ENCODE measurements around the gene DAB1. TPM values are rescaled to one million over a fixed set of nuclear protein-coding genes. Genes with fewer than 3 reads are reported as not detected.

Gene DAB1
- total RNA-seq, 5 donors from 2014 or later (not counting 1 experiment from before 2014, with no cell fraction given): 0.82 to 3.7 (median 1.5) TPM

DNA sequence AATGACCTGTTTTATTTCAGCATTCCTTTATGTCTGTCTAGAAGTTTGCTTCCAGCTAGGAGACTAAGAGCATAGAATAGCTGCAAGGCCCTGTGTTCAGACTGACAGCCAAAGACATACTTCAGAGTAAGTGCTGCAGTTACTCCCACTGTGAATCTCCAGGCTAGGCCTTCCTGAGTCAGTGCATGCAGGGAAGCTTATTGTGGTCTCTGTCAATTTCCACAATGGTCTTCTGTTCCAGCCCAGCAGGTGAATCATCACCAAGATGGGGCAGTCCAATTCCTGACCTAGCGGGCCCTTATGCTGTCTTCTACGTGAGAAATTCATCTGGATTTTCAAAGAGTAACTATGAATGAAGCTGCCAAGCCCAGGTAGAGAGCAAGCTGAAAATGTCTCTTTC, 311.7 kb downstream of the DAB1 start:
- ChIA-PET CTCF (no interaction called here), POLR2A (no interaction called here)
- 91% methylated on average over 2 of the region's 2 CpGs for WGBS (ENCODE audit: insufficient coverage)
- DNase-seq: no peak
- Mint-ChIP-seq H3K36me3 (no peaks in the 10 kb centered on the region), H3K27ac (no peak overlapping the region), H3K4me3 (no peak overlapping the region), H3K9me3 (peaks cover 0 to 3% (median 0%) of the 10 kb centered on the region in 3 donors), H3K4me1 (no peaks in the 10 kb centered on the region), H3K27me3 (peaks cover 0 to 3% of the 10 kb centered on the region in 2 donors)
- no peaks in the 10 kb centered on the region for H3K27me3 ChIP-seq (replicated peaks in 1 of 2; ENCODE audit: control insufficient read depth in 2 of 2, extremely low read depth in 1 of 2, insufficient read depth in 2 of 2, low read length in 1 of 2)
- H3K27ac ChIP-seq (ENCODE audit: low read length): no peak overlapping the region
- H3K9me3 ChIP-seq: no peaks in the 10 kb centered on the region
- ATAC-seq (replicated peaks in 1 of 4): no peak
- no peaks in the 10 kb centered on the region for H3K36me3 ChIP-seq (ENCODE audit: control insufficient read depth in 2 of 2, extremely low read depth in 1 of 2, insufficient read depth in 1 of 2, low read length in 1 of 2)
- H3K4me1 ChIP-seq (ENCODE audit: control insufficient read depth in 1 of 2, extremely low read depth in 1 of 2, insufficient read depth in 2 of 2, low read length in 2 of 2): no peaks in the 10 kb centered on the region
- H3K4me3 ChIP-seq (ENCODE audit: control insufficient read depth in 1 of 2, extremely low read depth in 1 of 2, low read length in 1 of 2): no peak overlapping the region

DNA sequence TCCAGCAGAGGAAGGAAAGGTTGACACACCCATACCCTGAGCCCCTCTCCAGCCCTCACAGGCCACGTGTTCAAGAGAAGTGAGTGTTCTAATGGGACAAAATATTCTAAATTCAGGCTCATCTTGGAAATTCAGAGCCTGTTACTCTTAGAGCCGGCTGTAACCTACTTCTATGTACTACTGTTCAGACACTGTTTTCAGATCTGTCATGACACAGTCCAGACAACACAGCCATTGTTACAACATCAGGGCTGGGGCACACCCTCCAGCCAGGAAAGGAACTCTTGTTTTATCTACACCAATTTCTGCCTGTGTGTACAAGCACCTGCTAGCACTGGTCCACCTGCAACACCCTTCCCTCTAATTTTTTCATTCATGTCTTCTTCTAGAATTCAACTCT, 312.7 kb downstream of the DAB1 start:
- no CpG with 5 or more reads among the region's 2 CpGs for WGBS (ENCODE audit: insufficient coverage)
- H3K4me3 ChIP-seq (ENCODE audit: control insufficient read depth in 1 of 2, extremely low read depth in 1 of 2, low read length in 1 of 2): no peak overlapping the region

DNA sequence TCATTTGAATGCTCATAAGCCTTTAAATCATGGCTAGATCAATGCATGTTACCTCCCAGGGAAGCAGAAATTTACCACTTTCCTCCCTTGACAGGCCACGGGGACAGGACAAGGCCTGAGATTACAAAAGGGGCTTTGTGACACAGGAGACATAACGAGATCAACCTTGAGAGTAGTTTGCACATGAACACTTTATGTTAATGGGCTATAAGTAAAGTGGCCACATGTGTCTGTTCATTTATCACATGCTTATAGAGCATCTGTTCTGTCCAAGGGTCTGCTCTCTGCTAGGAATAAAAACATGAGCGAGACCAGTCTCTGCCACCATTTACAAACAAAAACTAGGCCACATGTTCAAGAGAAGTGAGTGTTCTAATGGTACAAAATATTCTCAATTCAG, 314.0 kb downstream of the DAB1 start:
- ChIA-PET CTCF (no interaction called here), POLR2A (no interaction called here)
- H3K27me3 ChIP-seq (replicated peaks in 1 of 2; ENCODE audit: control insufficient read depth in 2 of 2, extremely low read depth in 1 of 2, insufficient read depth in 2 of 2, low read length in 1 of 2): no peaks in the 10 kb centered on the region
- H3K27ac ChIP-seq (ENCODE audit: low read length): no peak overlapping the region
- Mint-ChIP-seq H3K27me3 (peaks cover 0 to 3% of the 10 kb centered on the region in 2 donors), H3K36me3 (no peaks in the 10 kb centered on the region), H3K9me3 (peaks cover 0 to 3% (median 0%) of the 10 kb centered on the region in 3 donors), H3K4me3 (no peak overlapping the region), H3K27ac (no peak overlapping the region), H3K4me1 (no peaks in the 10 kb centered on the region)
- H3K9me3 ChIP-seq: no peaks in the 10 kb centered on the region
- DNase-seq (no peak), ATAC-seq (replicated peaks in 1 of 4) (no peak)
- no peaks in the 10 kb centered on the region for H3K36me3 ChIP-seq (ENCODE audit: control insufficient read depth in 2 of 2, extremely low read depth in 1 of 2, insufficient read depth in 1 of 2, low read length in 1 of 2)
- H3K4me3 ChIP-seq (ENCODE audit: control insufficient read depth in 1 of 2, extremely low read depth in 1 of 2, low read length in 1 of 2): no peak overlapping the region
- WGBS (ENCODE audit: insufficient coverage): no CpG with 5 or more reads among the region's 3 CpGs
- no peaks in the 10 kb centered on the region for H3K4me1 ChIP-seq (ENCODE audit: control insufficient read depth in 1 of 2, extremely low read depth in 1 of 2, insufficient read depth in 2 of 2, low read length in 2 of 2)

More for the DNA sequence above, 312.7 kb downstream of the DAB1 start:
- Histone ChIP-seq H3K4me1 (ENCODE audit: control insufficient read depth in 1 of 2, extremely low read depth in 1 of 2, insufficient read depth in 2 of 2, low read length in 2 of 2) (no peaks in the 10 kb centered on the region), H3K36me3 (ENCODE audit: control insufficient read depth in 2 of 2, extremely low read depth in 1 of 2, insufficient read depth in 1 of 2, low read length in 1 of 2) (no peaks in the 10 kb centered on the region), H3K9me3 (no peaks in the 10 kb centered on the region), H3K27me3 (replicated peaks in 1 of 2; ENCODE audit: control insufficient read depth in 2 of 2, extremely low read depth in 1 of 2, insufficient read depth in 2 of 2, low read length in 1 of 2) (no peaks in the 10 kb centered on the region), H3K27ac (ENCODE audit: low read length) (no peak overlapping the region)
- H3K4me3 Mint-ChIP-seq: no peak overlapping the region
- H3K27me3 Mint-ChIP-seq: peaks cover 0 to 3% of the 10 kb centered on the region in 2 donors
- CTCF ChIA-PET: no interaction called here
- H3K27ac Mint-ChIP-seq: no peak overlapping the region
- H3K9me3 Mint-ChIP-seq: peaks cover 0 to 3% (median 0%) of the 10 kb centered on the region in 3 donors
- POLR2A ChIA-PET: no interaction called here
- no peaks in the 10 kb centered on the region for H3K4me1 Mint-ChIP-seq
- ATAC-seq (replicated peaks in 1 of 4) (no peak), DNase-seq (no peak)
- H3K36me3 Mint-ChIP-seq: no peaks in the 10 kb centered on the region

DNA sequence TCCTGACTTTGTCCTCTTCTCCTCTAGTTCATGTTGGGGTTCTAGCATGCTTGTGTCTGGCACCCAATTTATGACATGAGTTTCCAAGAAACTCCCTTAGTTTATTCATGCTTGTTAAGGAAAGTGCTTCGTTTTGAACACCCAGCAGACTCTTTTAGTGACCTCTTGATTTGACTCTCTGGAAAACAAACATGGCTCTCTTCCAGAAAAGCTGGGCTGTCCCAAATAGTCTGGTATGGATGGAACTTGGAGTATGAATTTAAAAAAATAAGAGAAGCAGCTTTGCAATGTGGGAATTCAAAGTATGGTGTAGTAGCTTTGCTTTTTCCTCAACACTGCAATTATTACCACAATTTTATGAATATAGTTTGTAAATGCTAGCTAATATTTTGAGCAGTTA, 314.6 kb downstream of the DAB1 start:
- Histone ChIP-seq H3K4me1 (ENCODE audit: control insufficient read depth in 1 of 2, extremely low read depth in 1 of 2, insufficient read depth in 2 of 2, low read length in 2 of 2) (no peaks in the 10 kb centered on the region), H3K4me3 (ENCODE audit: control insufficient read depth in 1 of 2, extremely low read depth in 1 of 2, low read length in 1 of 2) (no peak overlapping the region), H3K36me3 (ENCODE audit: control insufficient read depth in 2 of 2, extremely low read depth in 1 of 2, insufficient read depth in 1 of 2, low read length in 1 of 2) (no peaks in the 10 kb centered on the region), H3K27ac (ENCODE audit: low read length) (no peak overlapping the region), H3K9me3 (no peaks in the 10 kb centered on the region), H3K27me3 (replicated peaks in 1 of 2; ENCODE audit: control insufficient read depth in 2 of 2, extremely low read depth in 1 of 2, insufficient read depth in 2 of 2, low read length in 1 of 2) (no peaks in the 10 kb centered on the region)
- H3K4me1 Mint-ChIP-seq: no peaks in the 10 kb centered on the region
- POLR2A ChIA-PET: no interaction called here
- H3K4me3 Mint-ChIP-seq: no peak overlapping the region
- H3K36me3 Mint-ChIP-seq: no peaks in the 10 kb centered on the region
- 38% methylated on average over 1 of the region's 1 CpG for WGBS (ENCODE audit: insufficient coverage)
- DNase-seq: no peak
- peaks cover 0 to 6% of the 10 kb centered on the region in 2 donors for H3K27me3 Mint-ChIP-seq
- CTCF ChIA-PET: no interaction called here
- ATAC-seq (replicated peaks in 1 of 4): no peak
- peaks cover 0 to 3% (median 0%) of the 10 kb centered on the region in 3 donors for H3K9me3 Mint-ChIP-seq
- H3K27ac Mint-ChIP-seq: no peak overlapping the region

DNA sequence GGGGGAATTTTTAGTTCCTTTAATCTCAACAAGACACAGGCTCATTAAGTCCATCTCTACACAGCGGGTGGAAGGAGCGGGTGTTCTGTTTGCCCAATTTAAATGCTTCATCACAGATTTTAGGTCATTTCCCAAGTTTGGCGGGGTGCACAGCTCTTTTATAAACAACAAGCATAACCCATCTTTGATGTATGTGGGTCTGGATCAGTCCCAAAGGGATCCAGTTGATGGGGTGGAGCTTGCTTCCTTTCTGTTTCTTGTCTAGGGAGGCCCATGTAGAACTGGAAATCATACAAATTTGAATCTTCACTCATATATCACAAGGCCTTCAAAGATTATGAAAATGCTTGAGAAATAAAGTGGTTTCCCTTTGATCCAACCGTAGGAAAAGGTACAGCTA, 317.6 kb downstream of the DAB1 start:
- H3K4me3 Mint-ChIP-seq: no peak overlapping the region
- Histone ChIP-seq H3K9me3 (no peaks in the 10 kb centered on the region), H3K27me3 (replicated peaks in 1 of 2; ENCODE audit: control insufficient read depth in 2 of 2, extremely low read depth in 1 of 2, insufficient read depth in 2 of 2, low read length in 1 of 2) (no peaks in the 10 kb centered on the region), H3K27ac (ENCODE audit: low read length) (no peak overlapping the region), H3K4me1 (ENCODE audit: control insufficient read depth in 1 of 2, extremely low read depth in 1 of 2, insufficient read depth in 2 of 2, low read length in 2 of 2) (no peaks in the 10 kb centered on the region), H3K4me3 (ENCODE audit: control insufficient read depth in 1 of 2, extremely low read depth in 1 of 2, low read length in 1 of 2) (no peak overlapping the region), H3K36me3 (ENCODE audit: control insufficient read depth in 2 of 2, extremely low read depth in 1 of 2, insufficient read depth in 1 of 2, low read length in 1 of 2) (no peaks in the 10 kb centered on the region)
- no CpG with 5 or more reads among the region's 4 CpGs for WGBS (ENCODE audit: insufficient coverage)
- DNase-seq (no peak), ATAC-seq (replicated peaks in 1 of 4) (no peak)
- H3K36me3 Mint-ChIP-seq: no peaks in the 10 kb centered on the region
- peaks cover 0 to 3% (median 0%) of the 10 kb centered on the region in 3 donors for H3K9me3 Mint-ChIP-seq
- POLR2A ChIA-PET: no interaction called here
- CTCF ChIA-PET: no interaction called here
- no peak overlapping the region for H3K27ac Mint-ChIP-seq
- no peaks in the 10 kb centered on the region for H3K4me1 Mint-ChIP-seq
- peaks cover 0 to 12% of the 10 kb centered on the region in 2 donors for H3K27me3 Mint-ChIP-seq

DNA sequence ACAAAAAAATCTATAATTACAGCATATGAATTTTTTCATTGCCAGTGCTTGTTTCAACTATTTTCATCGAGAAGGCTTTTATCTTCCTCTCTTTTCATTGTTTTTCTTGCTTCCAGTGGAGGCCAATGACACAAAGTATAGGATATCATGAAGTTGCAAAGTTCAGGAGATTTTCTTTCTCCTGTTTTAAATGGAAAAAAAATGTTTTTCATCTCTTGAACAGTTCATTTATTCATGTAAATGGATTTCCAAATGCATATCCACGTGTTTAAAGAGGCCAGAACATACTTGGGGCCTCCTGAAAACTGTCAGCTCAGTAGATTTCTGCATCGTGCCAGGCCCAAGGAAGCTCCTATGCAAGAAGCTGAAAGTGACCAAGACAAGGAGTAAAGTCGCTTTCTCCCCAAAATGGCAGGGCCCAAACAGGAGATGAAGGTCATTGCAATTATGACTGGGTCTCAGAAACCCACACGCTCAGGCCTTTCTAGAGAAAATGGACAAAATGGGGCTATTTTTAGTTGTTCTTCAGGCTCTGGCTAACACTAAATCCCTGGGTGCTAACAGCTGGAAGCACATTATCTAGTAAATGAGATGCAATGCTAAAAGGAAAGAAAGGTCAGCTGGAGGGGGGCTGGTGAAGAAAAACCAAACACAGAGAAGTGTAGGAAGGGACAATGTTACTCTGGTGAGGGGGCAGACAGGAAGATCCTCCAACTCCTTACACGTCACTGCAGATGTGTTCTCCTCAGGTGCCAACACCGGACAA, 321.1 kb downstream of the DAB1 start:
- POLR2A ChIA-PET: no interaction called here
- CTCF ChIA-PET: no interaction called here
- ATAC-seq (replicated peaks in 1 of 4) (no peak), DNase-seq (no peak)
- no peaks in the 10 kb centered on the region for H3K27me3 ChIP-seq (replicated peaks in 1 of 2; ENCODE audit: control insufficient read depth in 2 of 2, extremely low read depth in 1 of 2, insufficient read depth in 2 of 2, low read length in 1 of 2)
- H3K4me3 ChIP-seq (ENCODE audit: control insufficient read depth in 1 of 2, extremely low read depth in 1 of 2, low read length in 1 of 2): no peak overlapping the region
- Mint-ChIP-seq H3K4me3 (no peak overlapping the region), H3K9me3 (no peaks in the 10 kb centered on the region), H3K4me1 (no peaks in the 10 kb centered on the region), H3K27me3 (peaks cover 0 to 15% of the 10 kb centered on the region in 2 donors), H3K27ac (no peak overlapping the region), H3K36me3 (no peaks in the 10 kb centered on the region)
- H3K9me3 ChIP-seq: no peaks in the 10 kb centered on the region
- no peaks in the 10 kb centered on the region for H3K36me3 ChIP-seq (ENCODE audit: control insufficient read depth in 2 of 2, extremely low read depth in 1 of 2, insufficient read depth in 1 of 2, low read length in 1 of 2)
- H3K4me1 ChIP-seq (ENCODE audit: control insufficient read depth in 1 of 2, extremely low read depth in 1 of 2, insufficient read depth in 2 of 2, low read length in 2 of 2): no peaks in the 10 kb centered on the region
- 75% methylated on average over 6 of the region's 7 CpGs for WGBS (ENCODE audit: insufficient coverage)
- H3K27ac ChIP-seq (ENCODE audit: low read length): no peak overlapping the region

DNA sequence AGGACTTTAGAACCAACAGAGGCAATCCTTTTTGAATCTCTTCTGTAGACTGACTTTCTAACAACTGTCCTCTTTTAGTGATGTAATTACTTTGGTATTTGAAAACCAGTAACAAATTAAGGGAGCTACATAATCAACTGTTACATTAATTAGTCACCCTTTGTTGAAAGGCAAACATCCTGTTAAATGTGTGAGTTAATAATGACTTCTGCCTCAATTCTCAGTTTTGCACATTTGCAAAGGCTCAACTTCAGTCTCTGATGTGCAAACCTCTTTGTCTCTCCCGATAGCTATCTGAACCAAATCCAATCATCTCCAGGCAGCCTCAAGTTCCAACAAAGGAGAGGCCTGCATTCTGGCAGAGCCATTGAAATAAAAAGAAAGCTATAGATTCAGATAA, 322.7 kb downstream of the DAB1 start:
- Mint-ChIP-seq H3K4me3 (no peak overlapping the region), H3K36me3 (no peaks in the 10 kb centered on the region), H3K9me3 (no peaks in the 10 kb centered on the region), H3K27ac (no peak overlapping the region), H3K4me1 (no peaks in the 10 kb centered on the region), H3K27me3 (peaks cover 0 to 15% of the 10 kb centered on the region in 2 donors)
- ATAC-seq (replicated peaks in 1 of 4) (no peak), DNase-seq (no peak)
- POLR2A ChIA-PET: no interaction called here
- 78% methylated on average over 1 of the region's 1 CpG for WGBS (ENCODE audit: insufficient coverage)
- CTCF ChIA-PET: no interaction called here
- Histone ChIP-seq H3K27ac (ENCODE audit: low read length) (no peak overlapping the region), H3K4me1 (ENCODE audit: control insufficient read depth in 1 of 2, extremely low read depth in 1 of 2, insufficient read depth in 2 of 2, low read length in 2 of 2) (no peaks in the 10 kb centered on the region), H3K36me3 (ENCODE audit: control insufficient read depth in 2 of 2, extremely low read depth in 1 of 2, insufficient read depth in 1 of 2, low read length in 1 of 2) (no peaks in the 10 kb centered on the region), H3K9me3 (no peaks in the 10 kb centered on the region), H3K4me3 (ENCODE audit: control insufficient read depth in 1 of 2, extremely low read depth in 1 of 2, low read length in 1 of 2) (no peak overlapping the region), H3K27me3 (replicated peaks in 1 of 2; ENCODE audit: control insufficient read depth in 2 of 2, extremely low read depth in 1 of 2, insufficient read depth in 2 of 2, low read length in 1 of 2) (no peaks in the 10 kb centered on the region)

Data from T-cell (primary cell).